HG02970 (cell line): Measurements from ENCODE around the gene PGM2L1.
"Not testable (repeated sequence)": the region's sequence is repeated elsewhere in the genome, so short reads cannot be mapped to it uniquely, and the experiment has no call there.

ENCODE experiments used
- ATAC-seq: cut with Tn5 transposase; IDR thresholded peaks from one replicate; pipeline ENCODE4 v1.9.1; 2021; ENCODE audit warnings: mild to moderate bottlenecking, moderate library complexity, moderate number of reproducible peaks; ENCODE audit not compliant: unreplicated experiment, low FRiP score

Gene PGM2L1

DNA sequence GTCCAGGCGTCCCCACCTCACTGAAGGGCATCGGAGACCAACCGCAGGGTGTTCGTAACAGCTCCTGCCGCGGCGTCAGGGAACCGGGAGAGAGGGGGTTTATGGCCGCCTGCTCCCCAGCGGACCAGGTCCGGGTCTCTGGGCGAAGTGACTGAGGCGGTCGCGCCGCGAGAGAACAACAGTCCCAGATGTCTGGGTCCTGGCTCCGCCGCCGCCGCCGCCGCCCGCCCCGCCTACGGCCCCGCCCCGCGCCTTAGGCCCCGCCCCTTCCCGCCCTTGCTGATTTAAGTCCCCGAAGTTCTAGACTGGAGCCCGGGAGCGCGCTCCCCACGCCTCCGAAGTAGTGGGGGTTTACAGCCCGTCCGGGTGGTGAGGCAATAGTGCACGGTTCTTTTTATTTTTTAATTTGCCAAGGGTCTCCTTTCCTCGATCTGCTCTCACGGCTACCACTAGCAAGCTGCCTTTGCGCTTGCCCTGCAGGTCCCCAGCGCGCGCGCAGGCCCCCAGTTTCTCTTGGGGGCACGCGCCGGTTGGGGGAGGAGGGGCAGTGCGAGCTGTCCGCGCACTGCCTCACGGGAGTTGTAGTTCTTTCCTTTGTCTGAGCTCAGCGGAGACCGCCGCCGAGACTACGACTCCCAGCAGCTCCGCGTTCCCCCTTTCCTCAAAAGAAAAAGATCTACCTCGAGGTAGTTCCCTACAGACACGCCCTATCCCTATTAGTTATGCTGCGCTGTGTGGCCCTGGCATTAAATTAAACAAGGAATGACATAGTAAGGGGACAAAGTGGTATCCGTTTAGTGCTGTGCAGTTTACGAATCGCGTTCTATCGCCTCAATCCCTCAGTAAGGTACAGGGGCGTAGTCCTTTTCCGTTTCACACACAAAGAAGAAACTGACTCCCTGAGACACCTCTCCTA, at the start of gene PGM2L1:
TSS of gene PGM2L1 (minus strand) at position 190 of the 916 bp plus-strand sequence. CDS start 272 bp downstream, outside the sequence.
- ATAC-seq: peak; percentile 92

GRCh38 chr11:74447720-74448119, 49.5 kb upstream of the PGM2L1 start:
- no peak for ATAC-seq

GRCh38 chr11:74446532-74446938, 48.3 kb upstream of the PGM2L1 start:
- ATAC-seq: no peak

- no peak for ATAC-seq
Observed at GRCh38 chr11:74444173-74444826, 46.1 kb upstream of the PGM2L1 start.

DNA sequence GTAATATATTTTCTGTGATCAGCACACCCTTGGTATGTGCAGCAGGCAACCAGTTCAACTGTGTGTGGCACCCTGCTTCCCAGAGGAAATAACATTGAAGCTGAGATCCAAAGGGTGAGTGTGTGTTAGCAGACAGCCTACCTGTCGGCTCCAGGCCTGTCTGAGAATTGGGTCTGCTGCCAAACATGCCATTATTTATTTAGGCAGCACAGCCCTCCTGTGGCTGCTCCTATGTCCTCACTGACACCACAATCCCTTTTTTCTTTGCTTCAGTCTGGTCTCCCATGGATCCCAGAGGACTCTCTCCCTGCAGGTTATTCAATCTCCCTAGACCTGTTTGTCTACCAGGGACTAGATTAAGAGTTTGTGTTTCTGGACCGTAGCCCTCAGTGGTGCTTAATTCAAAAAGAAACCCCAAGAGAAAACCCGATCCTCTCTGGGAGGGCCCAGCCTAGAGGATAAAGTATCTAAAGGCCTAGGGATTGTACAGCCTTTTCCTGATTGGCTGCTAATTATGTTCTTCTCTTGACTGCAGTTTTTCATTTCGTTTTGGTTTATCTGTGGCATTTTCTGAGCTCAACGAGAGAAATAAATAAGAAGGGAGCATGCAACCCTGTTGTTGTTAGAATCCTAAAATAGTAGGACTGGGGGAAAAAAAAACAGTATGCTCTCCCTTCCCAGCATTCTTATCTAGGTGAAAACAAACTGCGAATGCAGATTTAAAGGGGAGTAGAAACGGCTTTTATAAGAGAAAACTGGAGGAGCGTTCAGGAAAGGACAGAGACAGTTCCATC, 45.0 kb upstream of the PGM2L1 start:
- no peak for ATAC-seq

DNA sequence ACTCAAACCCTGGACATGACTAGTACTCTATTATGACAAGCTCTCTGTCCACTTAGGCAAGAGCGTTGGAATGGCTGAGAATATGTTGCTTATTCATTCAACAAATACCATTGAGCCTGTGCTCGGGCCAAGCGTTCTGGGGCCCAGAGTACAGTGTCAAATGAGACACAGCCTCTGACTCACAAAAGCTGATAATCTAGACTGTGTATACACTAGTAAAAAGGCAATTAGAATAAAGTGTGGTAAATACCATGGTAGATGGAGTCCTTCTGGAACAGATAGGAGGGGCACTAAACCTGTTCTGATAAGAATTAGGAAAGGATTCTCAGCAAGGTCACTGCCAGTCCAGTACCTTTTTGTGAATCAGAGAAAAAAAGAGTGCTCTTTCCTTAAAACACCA, 44.4 kb upstream of the PGM2L1 start:
- ATAC-seq: no peak

GRCh38 chr11:74438681-74439080, 40.4 kb upstream of the PGM2L1 start:
- ATAC-seq: no peak

DNA sequence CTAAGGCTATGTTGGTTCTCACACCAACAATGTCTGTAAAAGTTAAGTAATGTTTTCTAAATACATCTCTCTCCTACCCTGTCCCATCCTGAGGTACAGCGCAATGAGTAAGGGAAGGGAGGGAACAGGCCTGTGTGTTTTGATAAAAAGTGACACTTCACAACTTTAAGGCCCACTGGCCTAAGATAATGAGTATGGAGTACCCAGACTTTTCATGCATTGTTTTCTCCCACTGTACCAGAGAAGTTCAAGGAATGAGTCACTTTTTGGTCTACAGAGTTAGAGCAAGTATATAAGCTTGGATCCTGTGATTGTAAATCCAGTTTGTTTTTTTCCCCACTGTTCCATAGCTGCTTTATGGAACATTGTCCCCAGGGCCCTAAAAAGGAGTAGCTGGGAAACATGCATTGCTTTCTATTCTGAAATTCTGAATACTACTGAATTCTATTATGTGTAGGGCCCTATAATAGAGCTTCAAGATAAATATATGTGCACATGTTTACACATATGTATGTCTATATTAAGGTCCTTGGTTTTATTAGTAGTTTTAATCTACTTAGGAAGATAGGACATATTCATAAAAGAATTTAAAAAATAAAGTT, 39.3 kb upstream of the PGM2L1 start:
- ATAC-seq: no peak

DNA sequence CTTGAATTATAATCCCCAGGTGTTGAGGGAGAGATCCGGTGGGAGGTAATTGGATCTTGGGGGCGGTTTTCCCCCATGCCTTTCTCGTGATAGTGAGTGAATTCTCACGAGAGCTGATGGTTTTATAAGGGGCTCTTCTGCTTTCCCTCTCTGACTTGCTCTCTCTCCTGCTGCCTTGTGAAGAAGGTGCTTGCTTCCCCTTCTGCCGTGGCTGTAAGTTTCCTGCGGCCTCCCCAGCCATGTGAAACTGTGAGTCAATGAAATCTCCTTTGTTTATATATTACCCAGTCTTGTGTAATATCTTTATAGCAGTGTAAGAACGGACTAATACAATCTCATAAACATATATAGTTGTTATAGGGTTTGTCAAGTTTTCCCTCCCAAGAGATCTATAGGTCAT, 36.3 kb upstream of the PGM2L1 start:
- ATAC-seq: no peak

DNA sequence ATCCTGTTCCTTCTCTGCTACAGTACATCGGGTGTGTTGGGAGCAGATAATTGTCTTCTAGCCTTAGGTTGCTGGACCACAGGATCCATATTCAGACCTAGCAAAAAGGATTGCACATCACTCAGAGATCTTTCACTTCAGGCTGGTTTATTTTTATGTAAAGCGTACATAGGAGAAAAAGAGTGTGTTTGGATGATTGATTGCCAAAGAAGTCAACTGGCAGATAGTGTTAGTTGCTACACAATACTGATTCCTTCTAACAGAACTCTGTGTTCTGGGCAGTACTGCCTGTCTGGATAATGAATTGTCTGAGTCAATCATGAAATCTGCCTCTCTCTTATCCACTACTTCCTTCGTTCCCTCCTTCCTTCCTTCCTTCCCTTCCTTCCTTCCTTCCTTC, 31.0 kb upstream of the PGM2L1 start:
- ATAC-seq: no peak

DNA sequence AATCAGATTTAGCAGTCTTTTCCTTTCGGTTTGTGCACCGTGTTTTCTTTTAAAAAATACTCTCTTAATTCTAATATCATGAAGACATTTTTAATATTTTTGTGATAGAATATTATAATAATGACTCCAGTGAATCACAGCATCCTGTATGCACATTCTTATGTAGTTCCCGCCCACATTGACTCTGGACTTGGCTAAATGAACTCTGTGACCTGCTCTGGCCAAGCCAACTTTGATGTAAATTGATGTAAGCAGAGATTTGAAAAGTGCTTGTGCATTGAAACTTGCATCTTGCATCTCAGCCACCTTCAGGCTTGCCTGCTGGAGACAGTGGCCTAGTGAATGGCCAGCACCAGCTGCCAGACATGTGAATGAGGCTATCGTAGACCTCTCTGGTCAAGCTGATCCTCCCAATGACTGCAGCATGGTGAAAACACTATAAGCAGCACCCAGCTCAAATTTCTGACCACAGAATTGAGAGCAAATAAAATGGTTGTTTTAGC, 29.2 kb upstream of the PGM2L1 start:
- no peak for ATAC-seq

GRCh38 chr11:74425100-74425499, 26.9 kb upstream of the PGM2L1 start:
- ATAC-seq: no peak

DNA sequence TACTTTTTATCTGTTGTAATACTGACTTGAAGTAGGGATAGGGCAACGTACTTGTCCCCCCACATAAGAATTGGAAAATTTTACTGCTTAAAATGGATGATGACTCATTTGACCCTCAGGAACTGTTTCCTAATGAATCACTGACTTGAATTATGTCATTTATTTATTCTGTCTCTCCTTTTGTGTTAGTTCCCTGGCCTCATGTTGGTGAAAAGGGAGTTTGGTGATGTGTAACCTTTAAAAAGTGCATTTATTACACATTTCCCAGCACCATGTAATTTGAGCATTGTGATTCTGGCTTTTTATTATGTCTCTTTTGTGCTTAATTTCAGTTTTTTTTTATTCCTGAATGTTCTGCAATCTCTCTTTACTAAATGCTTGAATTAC, 20.3 kb upstream of the PGM2L1 start:
- ATAC-seq: no peak

DNA sequence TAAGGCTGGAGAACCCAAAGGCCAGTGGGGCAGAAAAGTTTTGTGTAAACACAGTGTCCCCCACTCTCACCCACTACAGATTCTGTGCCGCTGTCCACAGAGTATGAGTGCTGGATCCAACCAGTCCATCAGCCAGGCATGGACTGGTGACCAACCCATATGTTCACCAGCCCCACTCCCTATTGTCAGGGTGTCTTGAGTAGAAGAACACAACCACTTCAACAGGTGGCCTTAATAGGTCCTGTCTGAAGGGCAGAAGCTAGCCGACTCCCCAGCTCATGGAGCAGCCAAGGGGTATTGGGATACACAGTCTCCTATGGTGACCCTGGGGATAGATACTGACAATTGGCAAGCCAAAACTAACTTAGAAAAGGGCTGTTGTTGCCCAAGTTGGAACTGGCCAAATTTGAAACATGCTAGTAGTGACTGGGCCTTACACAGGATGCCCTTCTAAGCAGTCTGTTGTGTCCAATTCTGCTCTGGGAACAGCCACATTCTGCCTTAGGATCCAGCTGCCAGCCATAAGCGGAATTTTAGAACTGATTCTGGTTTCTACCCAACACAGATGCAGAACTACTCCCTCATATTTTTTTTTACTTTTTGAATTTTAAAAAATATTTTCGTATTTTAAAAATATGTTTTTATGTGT, 19.8 kb upstream of the PGM2L1 start:
- ATAC-seq: no peak

DNA sequence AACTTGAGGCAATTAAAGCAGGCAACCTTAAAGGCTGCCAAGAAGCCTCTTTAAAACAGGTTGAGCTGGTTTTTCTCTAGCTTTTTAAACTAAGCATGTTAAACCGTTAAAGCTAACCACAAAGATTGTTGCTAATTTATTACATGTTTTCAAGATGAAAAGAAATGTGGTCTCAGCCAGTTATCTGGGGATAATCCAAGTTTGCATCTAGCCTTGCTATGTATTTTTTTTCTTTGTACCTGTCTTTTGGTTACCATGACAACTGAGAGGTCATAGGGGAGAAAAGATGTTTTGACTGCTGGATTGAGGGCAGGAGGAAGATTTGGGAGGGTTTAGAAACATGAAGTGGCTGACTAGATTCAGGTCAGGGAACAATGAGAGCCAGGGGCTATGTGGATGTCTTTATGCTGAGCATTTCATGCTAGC, 19.2 kb upstream of the PGM2L1 start:
- ATAC-seq: no peak

DNA sequence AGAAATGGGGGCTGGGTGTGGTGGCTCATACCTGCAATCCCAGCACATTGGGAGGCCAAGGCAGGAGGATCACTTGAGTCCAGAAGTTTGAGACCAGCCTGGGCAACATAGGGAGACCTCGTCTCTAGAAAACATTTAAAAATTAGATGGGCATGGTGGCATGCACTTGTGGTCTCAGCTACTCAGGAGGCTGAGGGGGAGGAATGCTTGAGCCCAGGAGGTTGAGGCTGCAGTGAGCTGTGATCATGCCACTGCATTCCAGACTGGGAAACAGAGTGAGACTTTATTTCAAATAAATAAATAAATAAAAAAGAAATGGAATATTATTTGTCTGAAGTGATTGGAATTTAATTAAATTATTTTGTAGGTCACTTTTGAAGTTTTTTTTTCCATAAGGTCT, 18.7 kb upstream of the PGM2L1 start:
- ATAC-seq: not testable (repeated sequence)

DNA sequence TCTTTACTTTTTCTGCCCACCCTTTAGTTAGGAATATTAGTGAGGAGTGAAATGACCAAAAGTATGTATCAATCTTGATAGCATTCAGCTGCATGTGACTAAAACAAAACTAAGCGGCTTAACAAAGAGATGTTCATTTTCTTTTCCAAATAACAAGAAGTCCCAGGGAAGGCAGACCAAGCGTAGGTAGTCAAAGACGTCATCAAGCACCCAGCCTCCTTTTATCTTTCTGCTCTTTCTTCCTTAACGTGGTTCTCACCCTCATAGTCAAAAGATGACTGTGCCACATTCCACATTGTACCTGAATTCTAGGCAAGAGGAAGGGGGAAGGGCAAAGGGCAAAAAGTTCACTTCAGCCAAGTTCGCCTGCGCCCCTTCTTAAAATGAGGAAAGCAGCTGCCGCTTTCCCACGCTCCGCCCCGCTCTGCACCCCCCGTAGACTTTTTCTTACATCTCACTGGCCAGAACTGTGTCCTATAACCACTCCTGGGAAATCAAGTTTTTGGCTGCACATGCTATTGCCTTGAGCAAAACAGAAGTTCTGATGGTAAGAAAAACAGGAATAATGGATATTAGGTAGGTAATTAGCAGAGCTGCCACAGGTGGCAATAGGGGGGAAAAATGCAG, 14.6 kb upstream of the PGM2L1 start:
- no peak for ATAC-seq

- ATAC-seq: no peak
Observed at GRCh38 chr11:74412321-74412720, 14.1 kb upstream of the PGM2L1 start.

GRCh38 chr11:74409633-74410032, 11.4 kb upstream of the PGM2L1 start:
- ATAC-seq: no peak
